Measurements from ENCODE around the gene ABR. TPM values are rescaled to one million over a fixed set of nuclear protein-coding genes. Genes with fewer than 3 reads are reported as not detected.

The ABR gene
- total RNA-seq, 4 donors from 2014 or later, result 35.4 to 192 (median 138) TPM

GRCh38 chr17:956905-957304 is 222.9 kb downstream of the ABR start:
- Histone ChIP-seq H3K27ac (peak overlapping the region; percentile 63 to 77), H3K4me1 (peaks cover 0 to 8% of the 10 kb centered on the region in 2 donors), H3K4me3 (no peak overlapping the region), H3K27me3 (no peaks in the 10 kb centered on the region), H3K9me3 (no peaks in the 10 kb centered on the region), H3K36me3 (no peaks in the 10 kb centered on the region)
- TF ChIP-seq POLR2A (IDR thresholded peaks at IDR 0.05) (no peak), CTCF (IDR thresholded peaks at IDR 0.05) (no peak)
- DNase-seq, result peak in 1 of 2 donors; percentile 68
- intact Hi-C loops (cut with DNase I; ENCODE audit: low total_unique reads), result no loop called here

GRCh38 chr17:954431-955164 is 225.2 kb downstream of the ABR start:
- Histone ChIP-seq H3K27me3 (no peaks in the 10 kb centered on the region), H3K27ac (peak overlapping the region; percentile 69 to 77), H3K4me1 (peaks cover 0 to 8% of the 10 kb centered on the region in 2 donors), H3K36me3 (no peaks in the 10 kb centered on the region), H3K9me3 (no peaks in the 10 kb centered on the region), H3K4me3 (no peak overlapping the region)
- intact Hi-C loops (cut with DNase I; ENCODE audit: low total_unique reads), result no loop called here
- TF ChIP-seq POLR2A (IDR thresholded peaks at IDR 0.05), result no peak
- peak; percentile 48 to 53 for DNase-seq

GRCh38 chr17:953767-954166 is 226.0 kb downstream of the ABR start:
- Histone ChIP-seq H3K4me1 (peaks cover 0 to 8% of the 10 kb centered on the region in 2 donors), H3K27me3 (no peaks in the 10 kb centered on the region), H3K36me3 (no peaks in the 10 kb centered on the region), H3K9me3 (no peaks in the 10 kb centered on the region), H3K4me3 (no peak overlapping the region), H3K27ac (peak overlapping the region; percentile 69 to 77)
- DNase-seq, result no peak
- intact Hi-C loops (cut with DNase I; ENCODE audit: low total_unique reads), result no loop called here
- TF ChIP-seq POLR2A (IDR thresholded peaks at IDR 0.05) (no peak), CTCF (IDR thresholded peaks at IDR 0.05) (no peak)

Small RNAs within 50 kb of the gene (microRNA-seq; reads per million reads assigned to microRNA genes)
- not detected for gene MIR3183 (ENCODE audit: borderline microRNAs expressed, borderline replicate concordance)

Small RNAs within 50 kb of the gene (small RNA-seq; reads per million reads assigned to genes)
- not detected for gene AC016292.2
- not detected for gene MIR3183
- not detected for gene RF00017

Other genes starting within 250 kb of the ABR start
- gene NXN, start 200.2 kb downstream of the ABR start, total RNA-seq, result 10 to 100 TPM in 3 of 4 donors, 1 to 10 TPM in 1; 6.5 to 99.0 (median 49.9) TPM
- 10 to 100 TPM in 2 of 4 donors, 1 to 10 TPM in 2; 5.1 to 17.1 (median 10.8) TPM for gene TIMM22, start 182.9 kb downstream of the ABR start, total RNA-seq
- not detected for gene BHLHA9, start 90.5 kb upstream of the ABR start, total RNA-seq
- gene TRARG1, start 99.7 kb upstream of the ABR start, total RNA-seq, result under 1 TPM in 1 of 4 donors, not detected in 3; 0.27 TPM
- gene YWHAE, start 220.2 kb upstream of the ABR start, total RNA-seq, result 100 to 1,000 TPM; 390 to 894 (median 580) TPM